GM12875 (cell line): ENCODE data around the gene PHF2.

Source experiments
- H3K4me3 ChIP-seq: one replicate; pipeline ENCODE4 v1.5.1; 2011; ENCODE audit warnings: low read depth, low read length, control low read depth
- CTCF ChIP-seq: IDR thresholded peaks from 2 replicates; pipeline ENCODE4 v1.5.1; 2011; ENCODE audit warnings: low read depth, mild to moderate bottlenecking, control low read depth, inconsistent platforms, low read length, moderate library complexity, borderline replicate concordance; ENCODE audit not compliant: insufficient read depth

Gene PHF2

GRCh38 chr9:93579711-93580516, 3.5 kb downstream of the PHF2 start:
- H3K4me3 ChIP-seq = no peak overlapping the region
- TF ChIP-seq CTCF = no peak

GRCh38 chr9:93580654-93581380, 4.4 kb downstream of the PHF2 start:
- no peak overlapping the region for H3K4me3 ChIP-seq
- TF ChIP-seq CTCF = no peak

GRCh38 chr9:93582115-93582514, 5.7 kb downstream of the PHF2 start:
- no peak overlapping the region for H3K4me3 ChIP-seq
- TF ChIP-seq CTCF = no peak

GRCh38 chr9:93582550-93582949, 6.2 kb downstream of the PHF2 start:
- TF ChIP-seq CTCF = no peak
- H3K4me3 ChIP-seq = no peak overlapping the region

GRCh38 chr9:93585259-93585658, 8.9 kb downstream of the PHF2 start:
- H3K4me3 ChIP-seq = no peak overlapping the region
- TF ChIP-seq CTCF = no peak

- H3K4me3 ChIP-seq = no peak overlapping the region
- no peak for TF ChIP-seq CTCF
These were observed 9.3 kb downstream of the PHF2 start for GRCh38 chr9:93585695-93586094.
